ENCODE measurements around the gene PRMT1.
"Not testable (repeated sequence)": the region's sequence is repeated elsewhere in the genome, so short reads cannot be mapped to it uniquely, and the experiment has no call there.

The PRMT1 gene

GRCh38 chr19:49677231-49677900, at the start of gene PRMT1:
TSS of gene PRMT1 (plus strand) at chr19:49677271. CDS start at chr19:49677281, 10 bp downstream.
- in situ Hi-C loops (cut with MboI; ENCODE audit: low sequenced_read_pairs): no loop called here

- in situ Hi-C loops (cut with MboI; ENCODE audit: low sequenced_read_pairs): no loop called here
Measured at GRCh38 chr19:49629659-49630058, 47.4 kb upstream of the PRMT1 start.

- in situ Hi-C loops (cut with MboI; ENCODE audit: low sequenced_read_pairs): no loop called here
Measured at GRCh38 chr19:49631014-49631588, 46.0 kb upstream of the PRMT1 start.

GRCh38 chr19:49631610-49632192, 45.4 kb upstream of the PRMT1 start:
- in situ Hi-C loops (cut with MboI; ENCODE audit: low sequenced_read_pairs): no loop called here

GRCh38 chr19:49632576-49632975, 44.5 kb upstream of the PRMT1 start:
- in situ Hi-C loops (cut with MboI; ENCODE audit: low sequenced_read_pairs): no loop called here

GRCh38 chr19:49633273-49633672, 43.8 kb upstream of the PRMT1 start:
- in situ Hi-C loops (cut with MboI; ENCODE audit: low sequenced_read_pairs): not testable (repeated sequence)

- in situ Hi-C loops (cut with MboI; ENCODE audit: low sequenced_read_pairs): no loop called here
Measured at GRCh38 chr19:49635530-49636232, 41.4 kb upstream of the PRMT1 start.

GRCh38 chr19:49636233-49636932, 40.7 kb upstream of the PRMT1 start:
- in situ Hi-C loops (cut with MboI; ENCODE audit: low sequenced_read_pairs): no loop called here

- in situ Hi-C loops (cut with MboI; ENCODE audit: low sequenced_read_pairs): no loop called here
Measured at GRCh38 chr19:49637821-49638738, 39.0 kb upstream of the PRMT1 start.

GRCh38 chr19:49639401-49640112, 37.5 kb upstream of the PRMT1 start:
- in situ Hi-C loops (cut with MboI; ENCODE audit: low sequenced_read_pairs): no loop called here

- in situ Hi-C loops (cut with MboI; ENCODE audit: low sequenced_read_pairs): no loop called here
Measured at GRCh38 chr19:49640113-49640898, 36.8 kb upstream of the PRMT1 start, which contains the start of gene RRAS. TSS of gene RRAS (minus strand) at chr19:49640143. CDS start at chr19:49640098, 45 bp downstream.

GRCh38 chr19:49641688-49642491, 35.2 kb upstream of the PRMT1 start, which contains the start of gene SCAF1:
TSS of gene SCAF1 (plus strand) at chr19:49642209. CDS start at chr19:49645027, 2,818 bp downstream.
- in situ Hi-C loops (cut with MboI; ENCODE audit: low sequenced_read_pairs): no loop called here

- in situ Hi-C loops (cut with MboI; ENCODE audit: low sequenced_read_pairs): no loop called here
Measured at GRCh38 chr19:49642492-49643035, 34.5 kb upstream of the PRMT1 start.

GRCh38 chr19:49643466-49643865, 33.6 kb upstream of the PRMT1 start:
- in situ Hi-C loops (cut with MboI; ENCODE audit: low sequenced_read_pairs): no loop called here

GRCh38 chr19:49645592-49645991, 31.5 kb upstream of the PRMT1 start:
- in situ Hi-C loops (cut with MboI; ENCODE audit: low sequenced_read_pairs): no loop called here

GRCh38 chr19:49645995-49646394, 31.1 kb upstream of the PRMT1 start:
- in situ Hi-C loops (cut with MboI; ENCODE audit: low sequenced_read_pairs): no loop called here

- in situ Hi-C loops (cut with MboI; ENCODE audit: low sequenced_read_pairs): no loop called here
Measured at GRCh38 chr19:49646586-49646985, 30.5 kb upstream of the PRMT1 start.

Measured in HL-60/S4 treated with retinoic acid at 250 ng/mL for 4 days and 3 days (cell line).